NCI-H524 treated with DMSO at 0.1 percent for 48 hours (cell line): ENCODE data around the gene ADD3.
"Not testable (repeated sequence)": the region's sequence is repeated elsewhere in the genome, so short reads cannot be mapped to it uniquely, and the experiment has no call there.

Experiments
- DNase-seq: peaks from one replicate; lab custom pipeline; 2025; lab: John Stamatoyannopoulos, UW

The ADD3 gene

DNA sequence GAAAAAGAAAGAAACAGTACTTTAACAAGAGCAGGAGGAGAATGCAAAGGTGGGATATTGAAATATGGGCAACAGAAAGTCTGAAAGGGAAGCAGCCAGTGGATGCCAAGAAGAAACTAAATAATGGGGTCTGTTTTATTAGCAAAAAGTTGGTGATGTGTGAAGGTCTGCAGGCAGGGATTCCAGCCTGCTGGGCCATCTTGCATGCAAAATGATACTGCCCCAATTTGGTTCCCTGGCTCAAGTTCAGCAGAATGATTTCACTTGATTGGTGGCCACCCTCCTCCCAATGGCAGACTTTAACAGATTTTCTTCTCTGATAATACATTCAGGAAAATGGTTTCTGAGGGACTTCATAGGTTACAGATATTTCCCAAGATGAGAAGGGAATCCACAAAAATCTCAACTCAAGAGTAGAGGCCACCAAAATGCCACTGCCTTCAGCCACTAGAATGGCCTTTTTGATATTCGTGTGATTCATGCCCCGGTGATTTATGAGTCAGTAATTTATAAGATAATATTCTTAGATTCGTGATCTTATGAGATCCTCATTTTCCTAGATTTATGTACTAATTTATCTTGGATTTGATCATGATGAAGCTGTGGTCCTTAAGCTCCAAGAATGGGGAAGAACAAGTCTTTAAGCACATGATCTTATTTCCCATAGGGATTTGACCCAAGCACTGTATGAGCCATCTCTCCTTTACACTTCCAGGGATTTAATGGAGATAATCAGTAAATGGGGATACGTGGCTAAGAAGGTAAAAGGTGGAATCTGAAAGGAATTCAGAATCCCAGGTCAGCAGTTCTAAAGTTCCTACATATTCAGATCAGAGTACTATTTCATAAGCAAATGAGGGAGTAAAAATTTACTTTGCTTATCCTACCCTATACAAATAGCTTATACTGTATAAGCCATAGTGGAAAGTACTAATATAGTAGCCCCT lies 32.3 kb upstream of the ADD3 start:
- DNase-seq: no peak

DNA sequence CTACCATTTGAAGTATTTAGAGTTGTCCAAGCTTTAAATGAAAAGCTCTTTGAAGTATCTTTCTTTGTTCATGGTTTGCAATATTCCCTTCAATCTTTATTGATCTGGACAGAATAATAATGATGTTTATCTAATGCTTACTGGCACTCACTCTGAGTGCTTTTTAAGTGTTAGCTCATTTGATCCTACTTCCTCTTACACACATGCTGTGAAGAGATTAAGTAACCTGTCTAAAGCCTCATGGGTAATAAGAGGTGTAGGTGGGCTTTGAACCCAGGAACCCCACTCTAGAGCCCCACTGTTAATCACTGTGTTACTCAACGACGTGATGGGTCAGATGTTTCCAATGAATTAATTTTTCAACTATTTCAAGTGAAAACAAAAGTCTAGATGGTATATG lies 31.1 kb upstream of the ADD3 start:
- no peak for DNase-seq

DNA sequence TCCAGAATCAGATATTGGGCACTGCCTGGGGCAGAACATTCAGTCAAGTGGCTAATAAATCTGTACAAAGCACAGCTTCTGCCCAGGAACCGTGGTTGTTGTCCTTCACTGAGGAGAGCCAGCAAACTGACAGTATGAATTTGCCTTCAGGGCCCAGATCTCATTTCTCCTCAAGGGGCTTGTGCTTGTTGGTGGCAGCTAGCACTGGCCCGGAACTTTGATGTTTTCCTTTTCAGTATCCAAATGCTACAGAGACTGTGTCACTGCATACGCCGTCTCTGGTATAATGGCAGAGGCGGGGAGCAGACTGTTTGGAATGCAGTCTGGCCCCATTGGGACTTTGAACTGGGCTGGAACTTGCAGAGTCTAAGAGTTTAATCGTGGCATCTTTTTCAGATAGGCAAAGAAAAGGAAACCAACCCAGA lies 30.4 kb upstream of the ADD3 start:
- DNase-seq: no peak

DNA sequence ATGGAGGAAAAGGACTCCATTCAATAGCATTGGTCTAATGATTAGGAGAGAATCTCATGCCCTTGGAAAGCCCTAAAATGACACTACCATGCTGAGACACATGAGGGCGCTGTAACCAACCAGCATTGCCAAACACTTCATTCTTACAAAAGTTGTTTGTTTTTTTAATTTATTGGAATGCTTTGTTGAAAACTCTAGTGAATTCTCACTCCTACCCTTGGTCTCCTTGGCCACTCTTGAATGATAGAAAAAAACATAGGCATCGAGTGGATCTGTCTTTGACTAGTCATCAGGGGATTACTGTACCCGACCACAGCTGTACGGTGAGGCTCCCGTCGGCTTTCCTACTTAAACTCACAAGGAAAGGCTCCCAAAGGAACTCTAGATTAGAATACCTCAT lies 29.3 kb upstream of the ADD3 start:
- no peak for DNase-seq

DNA sequence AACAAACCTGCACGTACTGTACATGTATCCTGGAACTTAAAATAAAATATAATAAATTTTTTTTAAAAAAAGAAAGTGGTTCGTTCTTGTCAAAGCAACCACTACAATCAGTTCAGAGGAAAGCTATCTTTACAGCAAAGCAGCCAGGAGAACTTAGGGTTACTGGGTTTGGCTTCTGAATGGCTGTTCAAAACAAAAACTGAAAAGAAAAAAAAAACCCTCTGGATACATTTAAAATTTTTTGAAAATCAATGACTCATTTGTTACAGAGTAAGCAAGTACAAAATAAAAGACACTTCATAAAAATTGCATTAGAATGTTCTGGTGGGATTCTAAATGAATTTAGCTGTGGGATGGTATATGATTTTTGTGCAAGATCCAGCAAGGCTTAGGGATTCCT lies 28.6 kb upstream of the ADD3 start:
- DNase-seq: no peak

DNA sequence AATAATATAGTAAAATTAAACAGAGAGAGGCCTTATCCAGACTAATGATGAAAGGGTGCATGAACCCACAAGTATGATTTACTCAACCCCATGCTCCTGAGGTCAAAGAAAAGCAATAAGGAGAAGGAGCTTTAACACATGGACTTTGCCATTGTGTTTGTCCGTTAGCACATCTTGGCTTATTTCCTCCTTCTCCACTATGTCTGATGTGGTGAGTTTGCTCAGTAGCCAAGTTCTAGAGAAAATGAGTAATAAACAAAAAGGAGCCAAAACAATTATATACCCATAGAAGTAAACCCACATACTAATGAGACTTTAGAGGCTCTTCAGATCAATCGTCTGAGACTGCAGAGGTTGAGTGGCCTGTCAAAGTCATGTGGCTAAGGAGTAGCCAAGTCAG lies 26.1 kb upstream of the ADD3 start:
- DNase-seq: no peak

DNA sequence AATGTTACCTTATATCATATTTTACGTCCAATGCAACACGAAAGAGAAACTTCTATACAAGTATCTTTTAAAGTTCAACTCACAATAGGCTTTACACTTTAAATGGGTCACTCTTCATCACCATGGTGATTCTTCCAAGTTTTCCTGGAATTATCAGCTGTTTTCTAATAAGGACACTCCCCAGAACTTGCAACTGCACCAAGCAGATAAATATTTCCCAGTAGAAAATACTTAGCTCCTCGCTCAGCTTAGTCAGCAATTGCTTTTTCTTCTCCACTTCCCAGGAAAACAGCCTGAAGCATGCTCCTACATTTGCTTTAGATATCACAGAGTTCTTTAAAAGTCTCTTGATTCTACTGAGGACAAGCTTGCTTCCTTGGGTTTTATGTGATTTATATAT lies 25.7 kb upstream of the ADD3 start:
- no peak for DNase-seq

DNA sequence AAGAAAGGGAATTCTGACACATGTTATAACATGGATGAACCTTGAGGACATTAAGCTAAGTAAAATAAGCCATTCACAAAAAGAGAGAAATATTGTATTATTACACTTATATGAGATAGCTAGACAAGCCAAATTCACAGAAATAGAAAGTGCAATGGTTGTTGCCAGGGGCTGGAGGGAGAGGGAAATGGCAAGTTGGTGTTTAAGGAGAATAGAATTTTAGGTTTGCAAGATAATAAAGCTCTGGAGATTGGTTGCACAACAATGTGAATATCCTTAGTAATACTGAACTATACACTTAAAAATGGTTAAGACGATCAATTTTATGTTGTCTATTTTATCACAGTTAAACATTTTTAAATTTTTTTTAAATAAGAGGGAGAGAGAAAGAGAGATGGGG lies 25.0 kb upstream of the ADD3 start:
- no peak for DNase-seq

DNA sequence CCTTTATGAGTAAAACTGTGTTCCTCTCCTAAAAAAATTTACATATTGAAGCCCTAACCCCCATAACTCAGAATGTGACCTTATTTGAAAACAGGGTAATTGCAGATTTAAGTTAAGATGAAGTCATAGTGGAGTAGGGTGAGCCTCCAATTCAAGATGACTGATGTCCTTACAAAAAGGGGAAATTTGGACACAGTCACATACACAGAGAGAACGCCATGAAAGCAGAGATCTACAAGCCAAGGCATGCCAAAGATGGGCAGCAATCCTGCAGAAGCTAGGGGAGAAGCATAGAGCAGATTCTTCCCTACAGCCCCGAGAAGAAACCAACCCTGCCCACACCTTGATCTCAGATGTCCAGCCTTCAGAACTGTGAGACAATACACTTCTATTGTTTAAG lies 23.8 kb upstream of the ADD3 start:
- no peak for DNase-seq

DNA sequence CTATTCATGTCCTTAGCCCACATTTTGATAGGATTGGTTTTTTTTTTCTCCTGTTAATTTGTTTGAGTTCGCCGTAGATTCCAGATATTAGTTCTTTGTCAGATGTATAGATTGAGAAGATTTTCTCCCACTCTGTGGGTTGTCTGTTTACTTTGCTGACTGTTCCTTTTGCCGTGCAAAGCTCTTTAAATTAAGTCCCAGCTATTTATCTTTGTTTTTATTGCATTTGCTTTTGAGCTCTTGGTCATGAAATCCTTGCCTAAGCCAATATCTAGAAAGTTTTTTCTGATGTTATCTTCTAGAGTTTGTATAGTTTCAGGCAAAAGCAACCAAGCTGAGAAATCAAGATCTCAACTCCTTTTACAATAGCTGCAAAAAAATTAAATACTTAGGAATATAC lies 22.0 kb upstream of the ADD3 start:
- DNase-seq: not testable (repeated sequence)

DNA sequence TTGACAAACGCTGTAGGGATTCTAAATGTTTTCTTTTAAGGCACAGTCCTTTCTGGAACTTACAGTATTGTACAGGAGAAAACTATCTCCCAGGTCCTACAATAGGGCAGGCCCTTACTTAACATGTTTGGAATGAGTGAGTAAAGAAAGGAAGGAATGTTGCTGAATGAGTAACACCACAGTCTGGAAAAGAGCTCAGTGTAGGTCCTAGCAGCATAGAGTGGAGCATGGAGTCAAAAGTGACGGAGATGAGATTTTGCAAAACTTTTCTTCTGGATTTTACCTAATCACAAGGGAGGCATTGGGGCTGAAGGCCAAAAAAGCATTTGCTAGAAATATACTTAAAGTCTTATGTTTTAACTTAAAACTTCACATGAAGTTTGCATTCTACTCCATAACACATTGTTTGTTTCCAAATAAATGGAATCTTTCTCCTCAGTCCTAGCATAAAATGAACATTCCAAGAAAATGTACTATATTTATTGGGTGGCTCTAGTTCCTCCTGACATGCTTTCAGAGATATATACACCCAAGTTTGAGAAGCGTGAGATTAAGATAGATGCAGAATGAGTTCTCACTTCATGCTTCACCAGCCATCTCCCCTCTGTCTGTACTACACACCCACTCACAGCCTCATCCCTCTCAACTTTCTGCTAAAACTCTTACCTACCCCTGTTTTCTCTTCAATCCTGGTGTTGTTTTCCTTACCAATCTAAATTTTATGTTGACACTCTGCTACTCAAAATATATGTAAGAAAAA lies 20.2 kb upstream of the ADD3 start:
- no peak for DNase-seq

DNA sequence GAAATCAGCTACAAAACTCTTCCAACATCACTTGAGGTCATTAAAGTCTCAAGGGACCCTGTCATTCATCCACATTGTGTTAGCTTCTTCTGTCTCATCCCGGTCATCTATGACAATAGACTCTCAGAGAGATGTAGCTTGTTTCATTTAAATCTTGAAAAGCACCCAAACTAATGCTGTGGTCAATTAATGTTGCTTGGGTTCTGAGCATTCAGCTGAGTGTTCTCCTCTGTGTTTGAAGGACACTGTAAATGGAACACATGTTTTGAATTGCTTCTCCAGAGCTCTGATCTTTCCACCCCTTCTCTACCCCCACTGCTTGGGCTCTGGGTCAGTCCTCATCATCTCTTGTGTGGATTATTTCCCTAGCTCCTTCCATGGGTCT lies 19.6 kb upstream of the ADD3 start:
- DNase-seq: no peak

DNA sequence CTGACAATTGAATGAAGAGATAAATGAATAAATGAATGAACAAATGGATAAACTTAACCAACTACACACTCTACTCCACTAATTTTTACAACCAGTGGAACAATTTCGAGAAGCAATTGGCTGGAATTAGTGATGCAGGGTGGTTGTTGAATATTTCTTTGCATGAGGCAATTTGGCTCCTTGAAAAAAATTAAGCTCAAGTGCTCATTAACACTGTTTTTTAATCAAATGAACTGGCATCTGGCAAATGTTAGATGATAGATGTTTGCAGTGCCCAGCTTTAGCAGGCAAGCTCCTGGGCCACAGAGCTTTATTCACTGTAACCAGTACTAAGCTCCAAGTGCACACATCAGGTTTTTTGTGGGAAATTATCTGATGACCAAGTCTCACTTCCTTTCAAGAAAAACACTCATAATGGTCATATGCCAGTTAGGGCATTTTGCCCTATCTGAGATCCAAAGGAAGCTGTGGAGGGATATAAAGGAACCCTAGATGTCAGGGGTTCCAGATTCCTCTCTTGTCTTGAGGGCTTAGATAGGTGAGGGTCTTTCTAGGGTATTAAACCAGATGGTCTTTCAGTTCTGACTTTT lies 16.4 kb upstream of the ADD3 start:
- no peak for DNase-seq

DNA sequence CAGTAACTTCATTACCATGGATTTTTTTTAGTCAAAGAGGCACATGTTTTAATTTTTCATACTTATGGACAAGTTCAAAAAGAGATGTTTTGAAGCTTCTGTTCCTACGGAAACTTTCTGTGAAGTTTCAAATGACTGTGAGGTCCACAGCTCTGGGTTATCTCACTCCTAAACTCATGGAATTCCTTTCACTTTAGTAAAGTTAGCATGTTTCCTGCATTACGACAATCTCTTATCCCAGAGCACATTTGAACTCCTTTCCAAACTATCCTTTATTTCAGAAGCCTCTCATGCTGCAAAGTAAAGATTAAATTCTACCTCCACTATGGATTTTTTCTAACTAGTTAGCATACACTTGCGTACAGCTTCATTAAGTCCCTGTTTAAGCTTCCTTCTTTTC lies 15.3 kb upstream of the ADD3 start:
- no peak for DNase-seq

DNA sequence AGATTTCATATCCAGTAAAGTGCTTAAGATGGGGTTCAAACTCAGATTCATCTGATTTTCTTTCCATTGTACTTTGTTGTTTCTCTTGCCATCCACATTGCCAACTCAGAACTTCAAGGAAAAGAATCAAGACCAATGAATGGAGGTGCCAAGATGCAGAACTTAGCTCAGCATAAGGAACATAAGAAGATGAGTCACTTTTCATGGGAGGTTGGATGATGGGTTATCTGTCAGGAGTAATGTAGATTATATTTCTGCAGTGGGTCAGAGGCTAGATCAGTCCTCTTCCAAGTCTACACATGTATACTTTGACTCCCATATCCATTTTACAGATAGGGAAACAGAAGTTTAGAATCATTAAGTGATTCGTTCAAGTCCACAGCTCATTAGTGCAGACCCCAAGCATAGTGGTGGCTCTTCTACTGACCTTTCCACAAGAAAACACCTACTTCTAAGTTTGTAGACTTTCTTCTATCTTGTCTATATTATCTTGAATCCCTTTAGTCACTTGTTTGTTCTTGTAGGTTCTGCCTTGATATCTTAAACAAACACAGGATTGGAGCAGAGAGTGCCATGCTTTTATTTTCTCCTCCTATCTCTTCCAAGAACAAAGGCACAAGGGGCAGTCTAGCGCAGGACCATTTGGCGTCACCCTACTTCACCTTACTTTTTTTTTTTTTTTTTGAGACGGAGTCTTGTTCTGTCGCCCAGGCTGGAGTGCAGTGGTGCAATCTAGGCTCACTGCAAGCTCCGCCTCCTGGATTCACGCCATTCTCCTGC lies 14.0 kb upstream of the ADD3 start:
- DNase-seq: no peak

DNA sequence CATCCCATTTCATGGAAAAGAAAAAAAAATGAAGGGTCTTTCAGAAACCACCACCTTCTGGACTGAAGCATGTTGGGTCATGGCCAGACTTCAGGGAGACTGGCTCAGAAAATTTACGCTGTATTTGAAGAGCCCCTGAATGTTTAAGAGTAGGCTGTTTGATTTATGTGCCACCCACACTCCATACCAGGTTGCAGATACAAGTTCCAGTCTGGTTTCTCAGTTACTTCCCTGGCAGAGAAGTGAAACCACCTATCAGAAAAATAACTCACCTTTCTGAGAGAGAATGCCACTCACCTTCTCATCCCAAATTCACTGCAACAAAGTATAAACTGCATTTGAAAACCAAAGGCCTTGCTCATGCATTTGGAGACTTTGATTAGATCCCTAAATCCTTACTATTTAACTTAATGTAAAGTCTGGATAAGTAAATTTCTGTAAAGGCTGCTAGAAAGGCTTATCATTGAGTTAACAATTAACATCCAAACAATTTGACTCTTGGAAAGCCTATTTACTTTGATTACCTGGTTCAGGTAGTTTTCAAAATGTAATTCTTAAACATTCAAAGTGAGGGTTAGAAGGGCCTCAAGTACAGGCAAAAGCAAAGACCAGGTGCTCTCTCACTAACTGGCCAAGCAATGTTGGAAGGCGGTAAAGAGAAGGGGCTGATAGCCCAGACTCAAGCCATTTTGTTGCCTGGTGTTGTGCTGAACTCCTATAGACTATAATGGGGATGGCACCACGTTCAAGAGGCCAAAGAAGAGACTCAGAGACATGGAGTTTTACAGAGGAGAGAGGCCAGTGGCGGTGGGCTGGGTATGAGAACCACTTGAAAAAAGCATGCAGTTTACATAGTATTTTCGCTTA lies 12.8 kb upstream of the ADD3 start:
- DNase-seq: no peak

DNA sequence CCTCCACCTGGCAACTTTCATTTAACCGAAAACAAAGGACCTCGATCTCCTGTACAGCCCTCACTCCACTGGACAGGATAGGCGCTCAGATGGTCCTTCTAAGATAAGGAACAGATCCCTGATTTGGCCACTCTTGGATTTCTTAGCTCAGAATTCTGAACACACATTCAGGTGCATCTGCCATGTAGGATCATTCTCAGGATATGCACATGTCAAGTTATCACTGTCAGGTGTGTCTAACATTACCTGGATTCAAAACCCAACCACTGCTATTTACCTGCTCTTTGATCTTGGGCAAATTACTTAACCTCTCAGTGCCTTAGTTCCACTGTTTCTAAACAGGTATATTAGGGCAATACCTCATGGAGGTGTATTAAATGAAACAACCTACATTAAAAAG lies 12.2 kb upstream of the ADD3 start:
- no peak for DNase-seq

DNA sequence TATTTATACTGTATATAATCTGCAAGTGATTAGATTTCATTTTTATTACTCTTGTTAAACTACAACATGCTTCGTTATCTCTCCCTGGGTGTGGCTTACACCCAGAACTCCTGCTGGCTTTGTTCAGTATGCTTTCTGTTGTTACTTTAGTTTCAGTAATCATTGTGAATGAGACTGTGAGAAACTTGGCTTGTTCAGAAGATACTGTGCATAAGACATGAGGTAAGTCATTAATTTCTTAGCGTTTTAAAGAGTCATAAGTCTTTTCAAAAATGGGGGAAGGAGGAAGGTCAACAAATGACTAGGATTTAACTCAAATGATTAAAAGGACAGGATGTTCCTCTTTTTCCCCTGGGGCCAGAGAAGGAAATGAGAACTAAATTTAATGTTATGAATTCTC lies 11.6 kb upstream of the ADD3 start:
- no peak for DNase-seq

DNA sequence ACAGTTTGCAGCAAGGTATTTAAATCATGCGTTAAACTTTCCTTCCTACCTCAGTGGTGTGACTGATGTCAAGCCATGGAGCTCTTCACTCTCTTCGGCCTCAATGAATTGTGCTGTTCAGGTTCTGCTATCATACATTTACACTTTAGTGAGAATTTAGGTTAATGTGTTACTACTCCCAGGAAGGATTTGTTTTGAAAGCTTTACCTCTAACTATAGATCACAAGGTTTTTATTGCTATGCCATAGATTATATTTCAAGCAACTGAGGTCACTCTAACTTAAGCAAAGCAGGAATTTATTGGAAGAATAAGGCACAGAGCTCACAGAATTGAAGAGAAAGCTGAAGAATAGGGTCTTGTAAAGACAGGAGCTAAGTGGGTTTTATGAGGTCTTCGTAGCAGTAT lies 11.0 kb upstream of the ADD3 start:
- no peak for DNase-seq

DNA sequence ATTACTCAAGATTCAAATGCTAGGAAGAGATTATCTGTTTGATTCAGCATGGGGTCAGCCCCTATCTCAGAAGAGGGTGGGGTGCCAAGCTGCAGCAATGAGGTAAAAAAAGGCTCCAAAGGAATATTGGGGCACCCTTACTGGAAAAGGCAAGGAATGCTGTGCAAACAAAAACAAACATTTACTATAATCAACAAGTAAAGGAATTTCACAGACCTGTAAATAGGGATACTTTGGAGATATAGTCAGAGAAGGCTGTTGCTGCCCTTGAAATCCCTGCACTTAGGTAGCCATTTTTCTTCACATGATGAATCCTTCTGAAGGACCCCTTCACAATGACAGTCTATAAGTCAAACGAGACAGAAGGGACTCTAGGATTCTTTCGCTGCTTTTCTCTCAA lies 10.6 kb upstream of the ADD3 start:
- no peak for DNase-seq

DNA sequence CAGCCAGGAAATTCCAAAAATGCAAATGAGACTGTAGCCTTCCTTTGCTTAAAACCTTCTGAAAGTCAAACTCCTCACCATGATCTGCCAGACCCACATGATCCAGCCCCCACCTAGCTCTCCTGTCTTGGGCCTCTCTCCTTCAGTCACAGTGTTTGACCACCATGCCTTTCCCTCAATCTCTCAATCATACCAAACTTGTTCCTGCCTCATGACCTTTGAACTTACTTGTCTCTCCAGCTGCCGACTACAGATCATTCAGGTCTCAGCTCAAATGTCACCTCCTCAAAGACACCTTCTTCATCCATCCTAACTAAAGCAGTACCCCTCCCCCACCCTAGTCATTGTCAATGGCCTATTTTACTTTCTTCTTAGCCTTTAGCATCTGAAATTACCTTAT lies 9.3 kb upstream of the ADD3 start:
- no peak for DNase-seq
